Body of pancreas (tissue), 4 donors: ENCODE measurements around the gene BEST4. TPM values are rescaled to one million over a fixed set of nuclear protein-coding genes. Genes with fewer than 3 reads are reported as not detected.
A peak's percentile ranks its signal among the peaks of the same experiment; 100 is the strongest.
"Not testable (repeated sequence)": the region's sequence is repeated elsewhere in the genome, so short reads cannot be mapped to it uniquely, and the experiment has no call there.

Experiments
- ATAC-seq: fragments of 150-250 bp; one replicate; pipeline ENCODE4 v1.9.1; 2016
- DNase-seq, 4 donors: peaks; one replicate each; pipeline ENCODE4 v3.0.0-alpha.2; 2019
- H3K27ac ChIP-seq, 4 donors: fragments of 200-600 bp; sonication (generic); 1 replicate in 3 of 4; 2 replicates in 1 of 4; pipeline versions ENCODE4 v1.5.1 to v1.6.1; 2016 to 2019; ENCODE audit warnings: mild to moderate bottlenecking in 1 of 4, mixed read lengths in 1 of 4, moderate library complexity in 1 of 4
- H3K27me3 ChIP-seq, 2 donors: fragments of 200-600 bp; sonication (generic); one replicate each; pipeline ENCODE4 v1.6.0; 2016; ENCODE audit warnings: mild to moderate bottlenecking in 1 of 2
- H3K36me3 ChIP-seq, 2 donors: fragments of 200-600 bp; sonication (generic); replicated peaks in 1 of 2; 2 replicates each; pipeline ENCODE4 v1.5.1; 2016; ENCODE audit warnings: low read depth in 2 of 2; ENCODE audit not compliant: insufficient read depth in 1 of 2
- H3K4me1 ChIP-seq: fragments of 200-600 bp; sonication (generic); one replicate; pipeline ENCODE4 v1.6.0; 2016
- H3K4me3 ChIP-seq, 2 donors: fragments of 200-600 bp; sonication (generic); 1 replicate in 1 of 2; 2 replicates in 1 of 2; pipeline ENCODE4 v1.5.1; 2016 to 2019
- H3K9me3 ChIP-seq, 3 donors: fragments of 200-600 bp; sonication (generic); 1 replicate in 2 of 3; 2 replicates in 1 of 3; pipeline ENCODE4 v1.5.1; 2016
- CTCF ChIP-seq, 7 experiments: fragments of 450-650 bp in 4 of 7; fragments of 200-600 bp in 3 of 7; sonication (generic) in 3 of 7; IDR thresholded peaks; one replicate each; pipeline ENCODE4 v1.5.1; 2016 to 2019; ENCODE audit warnings: antibody characterized with exemption in 7 of 7
- POLR2A ChIP-seq, 3 donors: fragments of 450-650 bp; IDR thresholded peaks; one replicate each; pipeline ENCODE4 v1.6.1; 2016; ENCODE audit warnings: antibody characterized with exemption in 3 of 3, mild to moderate bottlenecking in 2 of 3
- WGBS, 2 donors: methylation state at CpG; one replicate each; pipeline ENCODE4 v1.1.5; 2017; 5-methylcytosine and 5-hydroxymethylcytosine counted together
- intact Hi-C: fragments of 100-400 bp; cut with DNase I; formaldehyde crosslinking; loops from one replicate; pipeline ENCODE4 v1.15.1; 2023
- total RNA-seq, 2 donors: library from RNA; depleted of rRNA; stranded (reverse); fragments of >200 nt; gene quantifications; one replicate each; pipeline ENCODE4 v1.1.0, GENCODE V29; 2016

BEST4 gene
- total RNA-seq, 2 donors from 2014 or later = 0.26 TPM; not detected in 1

GRCh38 chr1:44828003-44828651 lies 40.2 kb upstream of the BEST4 start:
- 83 to 87% methylated on average over 20 to 21 of the region's 21 CpGs for WGBS, 2 donors
- DNase-seq (no peak), ATAC-seq (no peak)
- no peaks in the 10 kb centered on the region for H3K27me3 ChIP-seq
- no peak overlapping the region for H3K4me3 ChIP-seq
- H3K9me3 ChIP-seq = no peaks in the 10 kb centered on the region
- H3K27ac ChIP-seq = no peak overlapping the region
- H3K36me3 ChIP-seq = no peaks in the 10 kb centered on the region
- no peak for TF ChIP-seq CTCF (IDR thresholded peaks at IDR 0.05)
- H3K4me1 ChIP-seq = no peaks in the 10 kb centered on the region
- intact Hi-C loops = loop anchor here (5.0 kb wide), 1 partner anchor 36 kb away; no protein-coding TSS in a partner anchor

GRCh38 chr1:44827197-44828002 lies 39.4 kb upstream of the BEST4 start:
- WGBS, 2 donors = 73 to 80% methylated on average over 9 to 28 of the region's 28 CpGs
- ATAC-seq (peak; percentile 8), DNase-seq (peak in 2 of 4 donors; percentile 24 to 42)

GRCh38 chr1:44826375-44827196 lies 38.6 kb upstream of the BEST4 start:
- intact Hi-C loops = loop anchor here (5.0 kb wide), 1 partner anchor 34 kb away; no protein-coding TSS in a partner anchor

More at GRCh38 chr1:44827197-44828002, 39.4 kb upstream of the BEST4 start:
- Histone ChIP-seq H3K36me3 (no peaks in the 10 kb centered on the region), H3K4me1 (no peaks in the 10 kb centered on the region), H3K27me3 (no peaks in the 10 kb centered on the region), H3K9me3 (no peaks in the 10 kb centered on the region), H3K27ac (peak overlapping the region in 1 of 4 donors; percentile 3), H3K4me3 (no peak overlapping the region)
- no peak for TF ChIP-seq CTCF (IDR thresholded peaks at IDR 0.05)
- TF ChIP-seq POLR2A (IDR thresholded peaks at IDR 0.05) = no peak
- intact Hi-C loops = loop anchor here (5.0 kb wide), 1 partner anchor 35 kb away; no protein-coding TSS in a partner anchor

GRCh38 chr1:44824392-44824791 lies 36.4 kb upstream of the BEST4 start:
- H3K9me3 ChIP-seq, H3K27me3 ChIP-seq, H3K36me3 ChIP-seq, H3K27ac ChIP-seq, H3K4me3 ChIP-seq, DNase-seq, ATAC-seq, intact Hi-C loops: not testable (repeated sequence)
- peaks cover 12% of the 10 kb centered on the region for H3K4me1 ChIP-seq
- WGBS, 2 donors = 83 to 88% methylated on average over 6 of the region's 6 CpGs

More at GRCh38 chr1:44826375-44827196, 38.6 kb upstream of the BEST4 start:
- Histone ChIP-seq H3K9me3 (no peaks in the 10 kb centered on the region), H3K27me3 (no peaks in the 10 kb centered on the region), H3K27ac (peak overlapping the region in 2 of 4 donors; percentile 3 to 63), H3K4me1 (no peaks in the 10 kb centered on the region), H3K4me3 (no peak overlapping the region), H3K36me3 (no peaks in the 10 kb centered on the region)
- ATAC-seq (peak; percentile 38), DNase-seq (peak in 2 of 4 donors; percentile 14 to 72)
- TF ChIP-seq POLR2A (IDR thresholded peaks at IDR 0.05) (peak in 1 of 3 donors; percentile 20), CTCF (IDR thresholded peaks at IDR 0.05) (no peak)
- WGBS, 2 donors = 64 to 79% methylated on average over 19 to 24 of the region's 24 CpGs
